ENCODE results near the gene MBTD1.
"Not testable (repeated sequence)": the region's sequence is repeated elsewhere in the genome, so short reads cannot be mapped to it uniquely, and the experiment has no call there.

MBTD1 gene

GRCh38 chr17:51259564-51260236 lies at the start of gene MBTD1:
Gene MBTD1 (minus strand): TSS chr17:51260049. CDS start chr17:51225161, 34,888 bp downstream.
- DNase-seq = peak; percentile 83

DNA sequence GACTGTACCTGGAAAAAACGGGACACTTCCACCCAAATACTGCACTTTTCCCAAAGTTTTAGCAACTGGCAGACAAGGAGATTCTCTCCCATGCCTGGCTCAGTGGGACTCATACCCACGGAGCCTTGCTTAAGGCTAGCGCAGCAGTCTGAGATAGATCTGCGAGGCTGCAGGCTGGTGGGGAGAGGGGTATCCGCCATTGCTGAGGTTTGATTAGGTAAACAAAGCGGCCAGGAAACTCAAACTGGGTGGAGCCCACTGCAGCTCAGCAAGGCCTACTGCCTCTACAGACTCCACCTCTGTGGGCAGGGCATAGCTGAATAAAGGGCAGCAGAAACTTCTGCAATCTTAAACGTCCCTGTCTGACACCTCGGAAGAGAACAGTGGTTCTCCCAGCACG lies 45.3 kb upstream of the MBTD1 start:
- no peak for DNase-seq

DNA sequence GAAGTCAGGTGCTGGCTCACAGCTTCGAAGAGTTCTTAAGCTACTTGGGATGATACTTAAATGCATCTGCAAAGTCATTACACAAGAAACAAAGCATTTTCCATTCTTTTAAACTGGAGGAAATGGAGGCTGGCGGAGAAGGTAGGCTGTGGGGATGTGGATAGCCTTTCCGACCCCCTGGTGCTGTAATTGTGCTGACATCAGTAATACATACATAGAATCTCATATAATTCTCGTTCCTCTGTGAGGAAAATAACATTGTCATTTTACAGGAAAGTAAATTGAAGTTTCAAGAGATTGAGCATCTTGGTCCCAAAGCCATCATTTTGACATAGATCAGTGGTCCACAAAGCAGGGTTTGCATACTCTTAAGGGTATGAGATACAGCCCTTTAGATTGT lies 40.0 kb upstream of the MBTD1 start:
- DNase-seq = no peak

DNA sequence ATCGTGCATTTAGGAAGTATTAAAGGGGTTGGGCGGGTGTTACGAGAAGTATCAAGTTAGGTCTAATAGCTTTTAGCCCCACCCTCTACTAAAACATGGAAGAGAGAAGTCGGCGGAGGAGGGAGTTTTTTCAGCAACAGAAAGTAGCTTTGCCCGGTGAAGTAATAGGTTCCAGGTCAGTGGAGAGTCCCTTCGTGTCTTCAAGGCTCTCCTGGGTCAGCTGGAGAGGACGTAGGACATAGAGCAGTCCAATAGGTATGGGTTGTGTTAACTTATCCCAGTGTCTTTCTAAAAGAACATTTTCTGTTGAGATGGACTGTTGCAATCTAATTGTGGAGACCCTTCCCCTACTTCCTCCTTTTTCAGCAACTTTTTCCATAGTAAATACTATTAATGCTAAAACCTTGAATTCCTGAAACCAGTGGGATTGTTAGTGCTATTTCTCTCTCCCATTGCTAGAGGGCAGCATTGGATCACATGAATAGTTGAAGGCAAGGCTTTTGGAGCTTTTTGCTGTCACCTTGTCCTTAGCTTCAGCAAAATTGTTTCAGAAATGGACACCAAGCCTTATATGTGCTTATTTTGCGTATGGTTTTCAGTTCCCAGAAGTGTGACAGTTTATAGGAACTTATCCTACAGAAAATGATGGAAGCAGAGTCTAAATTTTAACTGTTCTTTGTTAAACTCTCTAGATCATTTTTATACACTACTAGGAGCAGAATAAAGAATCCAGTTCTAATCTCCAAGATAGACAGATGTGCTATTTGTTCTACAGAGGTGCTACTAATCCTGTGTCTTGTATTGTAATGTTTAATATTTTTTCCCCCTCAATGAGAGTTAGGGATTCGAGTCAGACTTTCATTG lies 38.9 kb upstream of the MBTD1 start:
- no peak for DNase-seq

GRCh38 chr17:51294338-51294737 lies 34.5 kb upstream of the MBTD1 start:
- DNase-seq = not testable (repeated sequence)

DNA sequence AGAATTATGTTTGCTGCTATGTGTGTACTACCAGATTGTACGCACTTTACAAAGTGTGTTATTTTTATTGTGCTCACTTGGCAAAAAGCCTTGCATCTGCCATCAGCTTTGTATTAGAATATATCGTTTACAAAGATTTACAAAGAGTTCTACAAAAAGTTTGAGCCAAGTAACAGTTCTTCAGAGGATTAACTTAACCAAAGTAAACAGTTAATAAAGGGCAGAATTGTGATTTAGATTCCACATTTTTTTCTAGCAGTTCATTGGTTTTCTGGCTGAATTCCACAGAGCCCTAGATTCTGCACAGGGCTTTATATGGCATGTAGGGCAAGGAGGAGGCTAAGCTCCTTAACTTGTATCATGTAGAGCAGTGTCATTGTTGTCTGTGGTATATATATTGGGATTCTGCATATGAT lies 29.9 kb upstream of the MBTD1 start:
- DNase-seq = no peak

DNA sequence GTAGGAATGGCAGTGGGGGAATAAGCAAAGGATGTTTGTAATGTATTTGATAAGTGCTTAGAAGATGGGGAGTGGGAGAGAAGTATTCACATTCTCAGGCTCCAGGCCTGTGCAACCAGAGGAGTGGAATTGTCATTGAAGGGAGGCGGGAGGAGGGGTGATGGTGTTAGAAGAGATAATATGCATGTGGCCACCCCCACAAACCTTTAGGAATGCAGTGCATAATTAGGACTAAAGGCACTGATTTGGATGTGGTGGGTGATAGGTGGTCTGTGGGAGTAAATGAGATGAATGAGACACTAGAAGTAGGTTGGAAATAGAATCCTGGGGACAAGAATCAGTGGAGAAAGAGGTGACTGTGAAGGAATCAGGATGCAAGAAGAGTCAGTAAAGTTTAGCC lies 27.6 kb upstream of the MBTD1 start:
- DNase-seq = no peak

DNA sequence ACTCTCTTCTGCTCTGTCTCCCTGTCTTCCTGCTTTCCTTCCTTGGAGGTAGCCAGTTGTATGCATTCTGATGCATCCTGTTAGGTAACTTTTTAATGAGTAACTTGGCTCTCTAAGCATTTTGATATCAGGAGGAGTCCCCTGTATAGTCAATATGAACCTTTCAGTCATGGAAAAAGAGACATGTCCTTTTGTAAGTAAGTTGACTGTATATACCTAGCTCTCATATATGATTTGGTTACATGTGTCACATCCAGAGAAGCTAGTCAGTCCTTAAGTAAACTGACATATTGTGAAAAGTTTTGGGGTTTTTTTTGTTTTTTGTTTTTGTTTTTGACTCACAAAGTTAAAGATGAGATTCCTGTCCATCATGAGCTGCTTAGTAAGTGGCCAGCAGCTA lies 19.3 kb upstream of the MBTD1 start:
- no peak for DNase-seq

- no peak for DNase-seq
Observed at GRCh38 chr17:51275381-51275780, 15.5 kb upstream of the MBTD1 start.

GRCh38 chr17:51272812-51273211 lies 13.0 kb upstream of the MBTD1 start:
- no peak for DNase-seq

DNA sequence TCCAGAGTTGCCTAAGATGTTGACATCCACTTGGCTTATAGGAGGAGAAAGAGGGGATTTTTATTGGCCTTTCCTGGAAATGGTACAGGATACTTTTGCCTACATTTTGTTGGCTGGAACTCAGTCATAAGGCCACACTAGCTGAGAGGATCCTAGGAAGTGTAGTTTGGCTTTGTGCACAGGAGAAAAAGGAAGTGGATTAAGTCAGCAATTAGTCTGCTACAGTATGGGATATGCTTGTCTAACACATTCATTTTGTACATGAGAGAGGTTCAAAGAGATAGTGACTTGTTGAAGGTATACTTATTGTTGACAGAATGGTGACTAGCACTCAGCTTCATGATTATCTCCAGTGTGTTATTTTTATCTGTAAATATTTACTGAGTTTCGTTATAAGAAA lies 10.8 kb upstream of the MBTD1 start:
- DNase-seq = no peak

DNA sequence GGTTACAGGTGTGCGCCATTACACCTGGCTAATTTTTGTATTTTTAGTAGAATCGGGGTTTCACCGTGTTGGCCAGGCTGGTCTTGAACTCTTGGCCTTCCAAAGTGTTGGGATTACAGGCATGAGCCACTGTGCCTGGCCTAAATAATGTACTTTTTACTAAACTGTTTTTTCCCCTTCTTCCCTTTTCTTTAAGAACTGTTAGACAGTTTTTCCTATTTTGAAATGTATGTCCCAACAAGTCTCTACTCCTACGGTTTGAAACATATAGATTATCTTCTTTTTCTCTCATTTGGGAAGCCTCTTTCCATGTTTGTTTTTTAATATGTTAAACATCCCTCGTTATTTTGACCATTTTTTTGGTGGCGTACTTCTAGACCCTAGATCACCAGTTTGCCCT lies 10.1 kb upstream of the MBTD1 start:
- no peak for DNase-seq

GRCh38 chr17:51264466-51264865 lies 4.6 kb upstream of the MBTD1 start:
- DNase-seq = not testable (repeated sequence)

DNA sequence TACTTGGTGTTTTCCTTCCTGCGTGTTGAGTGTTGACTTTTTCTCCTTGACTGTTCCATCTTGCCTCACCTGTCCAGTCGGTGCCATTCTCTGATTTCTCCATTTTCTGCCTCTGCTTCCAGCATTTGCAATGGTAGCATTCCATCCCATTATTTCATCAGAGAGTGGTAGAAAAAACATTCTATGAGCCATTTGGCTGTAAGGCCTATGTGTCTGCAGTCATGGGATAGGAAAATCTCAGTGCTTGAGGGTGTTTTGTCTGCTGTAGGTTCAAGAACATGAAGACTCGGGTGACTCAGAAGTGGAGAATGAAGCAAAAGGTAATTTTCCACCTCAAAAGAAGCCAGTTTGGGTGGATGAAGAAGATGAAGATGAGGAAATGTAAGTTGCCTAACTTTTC lies 3.2 kb upstream of the MBTD1 start:
- no peak for DNase-seq

GRCh38 chr17:51261024-51261963 lies 1.4 kb upstream of the MBTD1 start:
- no peak for DNase-seq

DNA sequence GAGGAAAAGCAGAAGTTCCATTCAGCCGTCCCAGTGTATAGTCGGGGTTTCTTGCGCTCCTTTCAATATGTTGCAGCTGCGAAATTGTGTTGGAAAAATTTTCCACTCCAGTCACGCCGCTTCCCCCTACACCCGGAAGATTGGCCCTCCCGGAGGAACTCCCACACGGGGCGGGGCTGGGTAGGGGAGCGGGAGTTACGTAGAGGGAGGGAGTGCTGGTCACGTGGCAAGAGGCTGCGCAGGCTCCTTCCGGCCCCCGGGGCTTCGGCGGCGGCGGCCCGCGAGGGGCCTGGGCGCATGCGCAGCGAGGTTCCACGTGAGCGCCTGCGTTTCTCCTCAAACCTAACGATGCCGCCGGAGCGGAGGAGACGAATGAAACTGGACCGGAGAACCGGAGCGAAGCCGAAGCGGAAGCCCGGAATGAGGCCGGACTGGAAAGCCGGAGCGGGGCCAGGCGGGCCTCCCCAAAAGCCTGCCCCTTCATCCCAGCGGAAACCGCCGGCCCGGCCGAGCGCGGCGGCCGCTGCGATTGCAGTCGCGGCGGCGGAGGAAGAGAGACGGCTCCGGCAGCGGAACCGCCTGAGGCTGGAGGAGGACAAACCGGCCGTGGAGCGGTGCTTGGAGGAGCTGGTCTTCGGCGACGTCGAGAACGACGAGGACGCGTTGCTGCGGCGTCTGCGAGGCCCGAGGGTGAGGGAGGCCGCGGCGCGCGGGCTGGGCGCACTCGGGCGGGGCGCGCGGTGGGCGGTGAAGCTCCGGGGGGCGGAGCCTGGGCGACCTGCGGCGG lies 581 bp upstream of the MBTD1 start, which contains the start of gene UTP18:
Gene UTP18 (plus strand): TSS at position 310 of the 787 bp plus-strand sequence. CDS start 39 bp downstream, at position 349.
- peak; percentile 78 for DNase-seq

GRCh38 chr17:51258756-51259563 lies 889 bp downstream of the MBTD1 start:
- DNase-seq = no peak

GRCh38 chr17:51257150-51258081 lies 2.4 kb downstream of the MBTD1 start:
- DNase-seq = no peak

DNA sequence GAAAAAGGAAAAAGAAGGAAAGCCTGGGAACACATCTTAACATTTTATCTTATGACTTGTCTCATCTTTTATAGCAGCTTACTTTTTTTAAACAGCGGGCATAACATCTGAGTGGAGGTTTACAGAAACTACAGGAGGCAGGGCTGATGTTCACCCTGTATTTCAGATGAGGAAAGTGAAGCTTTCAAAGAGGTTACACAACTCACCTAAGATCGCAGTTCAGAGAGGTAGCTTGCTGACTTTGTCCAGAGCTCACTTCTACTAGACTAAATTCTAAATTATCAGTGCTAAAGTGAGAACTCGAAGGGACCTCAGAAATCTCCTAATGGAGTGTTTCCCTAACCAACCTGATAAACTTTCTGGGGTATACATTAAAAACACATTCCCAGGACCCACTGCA lies 3.7 kb downstream of the MBTD1 start:
- no peak for DNase-seq

GRCh38 chr17:51255673-51256072 lies 4.2 kb downstream of the MBTD1 start:
- DNase-seq = no peak

All from NCI-H187 treated with DMSO at 0.1 percent for 48 hours (cell line).